AG04450 (cell line): ENCODE measurements around the gene MEIOSIN. TPM values are rescaled to one million over a fixed set of nuclear protein-coding genes. Genes with fewer than 3 reads are reported as not detected.

Experiments
- CTCF ChIA-PET: fragments of 300-600, 350-600 bp; formaldehyde crosslinking; extraction: SDS; loops from one replicate; lab custom pipeline; 2022; ENCODE audit warnings: antibody characterized with exemption, inconsistent platforms; lab: Charles Lee
- POLR2A ChIA-PET: fragments of 350-600 bp; formaldehyde crosslinking; extraction: SDS; loops from one replicate; lab custom pipeline; 2021; ENCODE audit warnings: antibody characterized with exemption, inconsistent platforms; lab: Yijun Ruan, JAX
- DNase-seq: peaks from one replicate; pipeline ENCODE4 v3.0.0-alpha.2; 2011; ENCODE audit warnings: low read depth, low spot score
- H3K27ac ChIP-seq: one replicate; pipeline ENCODE4 v1.5.1; 2012; ENCODE audit warnings: low read depth, low read length, control low read depth
- H3K27me3 ChIP-seq: one replicate; pipeline ENCODE4 v1.6.0; 2012; ENCODE audit warnings: low read length; ENCODE audit not compliant: control insufficient read depth, insufficient read depth
- H3K4me3 ChIP-seq: 2 replicates; pipeline ENCODE4 v1.5.1; 2011; ENCODE audit warnings: mild to moderate bottlenecking, low read depth, low read length, control low read depth
- H3K9me3 ChIP-seq: 2 replicates; pipeline ENCODE4 v1.5.1; 2012; ENCODE audit warnings: low read length; ENCODE audit not compliant: control insufficient read depth, insufficient read depth
- CTCF ChIP-seq: IDR thresholded peaks from 2 replicates; pipeline ENCODE4 v1.5.1; 2011; ENCODE audit warnings: low read depth, low read length, control low read depth, inconsistent platforms
- polyA plus RNA-seq: library from polyadenylated mRNA; depleted of rRNA; stranded (reverse); fragments of >200 nt; gene quantifications from 2 replicates; pipeline ENCODE4 v1.2.3, GENCODE V29; 2011

The MEIOSIN gene
- polyA plus RNA-seq, 1 experiment: not detected

GRCh38 chr19:45804140-45804958 is 71.1 kb downstream of the MEIOSIN start:
- Histone ChIP-seq H3K9me3 (peaks cover 5% of the 10 kb centered on the region; the same call in 1 of the 2 replicates), H3K4me3 (no peak overlapping the region), H3K27ac (no peak overlapping the region), H3K27me3 (no peaks in the 10 kb centered on the region)
- TF ChIP-seq CTCF: no peak
- ChIA-PET CTCF (interaction anchor here (0.5 to 1.8 kb wide), 3 partner anchors 12 to 74 kb away, joined by 3 to 12 read pairs (median 7); partner anchors contain the start of gene FBXO46), POLR2A (interaction anchor here (0.7 kb wide), 1 partner anchor 16 kb away, joined by 3 read pairs; no protein-coding TSS in a partner anchor)
- DNase-seq: no peak

- H3K27me3 ChIP-seq: no peaks in the 10 kb centered on the region
- no peak overlapping the region for H3K27ac ChIP-seq
- POLR2A ChIA-PET: no interaction called here
- CTCF ChIA-PET: interaction anchor here (0.5 to 1.8 kb wide), 2 partner anchors 12 to 74 kb away, joined by 3 to 12 read pairs; partner anchors contain the start of gene FBXO46
- TF ChIP-seq CTCF: no peak
- no peak overlapping the region for H3K4me3 ChIP-seq
- DNase-seq: no peak
- peaks cover 5% of the 10 kb centered on the region; the same call in 1 of the 2 replicates for H3K9me3 ChIP-seq
Measured at GRCh38 chr19:45804959-45805230, 71.7 kb downstream of the MEIOSIN start.

GRCh38 chr19:45805719-45806118 is 72.5 kb downstream of the MEIOSIN start:
- Histone ChIP-seq H3K27me3 (no peaks in the 10 kb centered on the region), H3K27ac (no peak overlapping the region), H3K9me3 (peaks cover 5% of the 10 kb centered on the region; the same call in 1 of the 2 replicates), H3K4me3 (no peak overlapping the region)
- POLR2A ChIA-PET: interaction anchor here (0.8 kb wide), 1 partner anchor 13 kb away, joined by 3 read pairs; the partner anchor contains the start of gene DMWD
- no peak for TF ChIP-seq CTCF
- CTCF ChIA-PET: interaction anchor here (1.8 kb wide), 1 partner anchor 11 kb away, joined by 12 read pairs; no protein-coding TSS in a partner anchor
- no peak for DNase-seq

- Histone ChIP-seq H3K4me3 (no peak overlapping the region), H3K9me3 (no peaks in the 10 kb centered on the region; the same call in 1 of the 2 replicates), H3K27ac (peak overlapping the region; percentile 95), H3K27me3 (no peaks in the 10 kb centered on the region)
- POLR2A ChIA-PET: interaction anchor here (1.0 to 1.7 kb wide), 2 partner anchors 11 to 40 kb away, joined by 7 read pairs; partner anchors contain the start of gene SIX5
- peak; percentile 52 for DNase-seq
- TF ChIP-seq CTCF: no peak
- CTCF ChIA-PET: interaction anchor here (0.6 to 1.5 kb wide), 2 partner anchors 10 to 39 kb away, joined by 4 to 5 read pairs; no protein-coding TSS in a partner anchor
Measured at GRCh38 chr19:45809643-45810159, 76.5 kb downstream of the MEIOSIN start.
